Glutamatergic neuron (in vitro differentiated cells): ENCODE measurements around the gene USP36. TPM values are rescaled to one million over a fixed set of nuclear protein-coding genes. Genes with fewer than 3 reads are reported as not detected.

Experiments used
- DNase-seq: peaks from one replicate; pipeline ENCODE4 v3.0.0; 2022
- H3K27ac Mint-ChIP-seq: one replicate; pipeline ENCODE4 v1.8.0; 2020; ENCODE audit warnings: mild to moderate bottlenecking, mixed read lengths, inconsistent platforms; ENCODE audit not compliant: unreplicated experiment
- H3K27me3 Mint-ChIP-seq: one replicate; pipeline ENCODE4 v1.8.0; 2020; ENCODE audit warnings: mild to moderate bottlenecking, moderate library complexity, mixed read lengths, inconsistent platforms; ENCODE audit not compliant: unreplicated experiment
- H3K36me3 Mint-ChIP-seq: one replicate; pipeline ENCODE4 v1.8.0; 2020; ENCODE audit warnings: mild to moderate bottlenecking, mixed read lengths, inconsistent platforms; ENCODE audit not compliant: unreplicated experiment
- H3K4me1 Mint-ChIP-seq: one replicate; pipeline ENCODE4 v1.8.0; 2020; ENCODE audit warnings: mild to moderate bottlenecking, low read depth, mixed read lengths, inconsistent platforms; ENCODE audit not compliant: unreplicated experiment
- H3K4me3 Mint-ChIP-seq: one replicate; pipeline ENCODE4 v1.8.0; 2020; ENCODE audit warnings: mild to moderate bottlenecking, mixed read lengths, inconsistent platforms; ENCODE audit not compliant: unreplicated experiment
- H3K9me3 Mint-ChIP-seq: one replicate; pipeline ENCODE4 v1.8.0; 2020; ENCODE audit warnings: mild to moderate bottlenecking, moderate library complexity, mixed read lengths, inconsistent platforms; ENCODE audit not compliant: unreplicated experiment
- CTCF ChIP-seq: fragments of 200-600 bp; sonication (generic); IDR thresholded peaks from one replicate; pipeline ENCODE4 v1.5.0; 2021; ENCODE audit not compliant: partially characterized antibody, unreplicated experiment
- total RNA-seq: library from RNA; stranded (reverse); fragmentation: NEBNext Ultra II Directional; extraction: Animal tissue kit (Norgen Biotek cat#: 25700); gene quantifications from one replicate; pipeline ENCODE4 v1.2.1, GENCODE V29; 2021; ENCODE audit not compliant: unreplicated experiment

Gene USP36
- total RNA-seq, 1 donor from 2014 or later = 45.3 TPM

DNA sequence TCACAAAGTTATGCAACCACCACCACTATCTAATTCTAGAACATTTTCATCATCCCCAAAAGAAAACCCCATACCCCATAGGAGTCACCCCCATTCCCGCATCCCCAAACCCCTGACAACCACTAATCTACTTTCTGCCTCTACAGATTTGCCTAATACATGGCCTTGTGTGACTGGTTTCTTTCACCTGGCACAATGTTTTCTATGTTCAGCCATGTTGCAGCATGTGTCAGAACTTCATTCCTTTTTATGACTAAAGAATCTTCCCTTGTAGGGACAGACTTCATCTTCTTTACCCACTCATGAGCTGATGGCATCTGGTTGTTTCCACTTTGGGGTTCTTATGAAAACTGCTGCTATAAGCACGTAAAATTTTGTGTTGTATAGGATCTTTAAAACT lies 93.1 kb downstream of the USP36 start:
- TF ChIP-seq CTCF = no peak

DNA sequence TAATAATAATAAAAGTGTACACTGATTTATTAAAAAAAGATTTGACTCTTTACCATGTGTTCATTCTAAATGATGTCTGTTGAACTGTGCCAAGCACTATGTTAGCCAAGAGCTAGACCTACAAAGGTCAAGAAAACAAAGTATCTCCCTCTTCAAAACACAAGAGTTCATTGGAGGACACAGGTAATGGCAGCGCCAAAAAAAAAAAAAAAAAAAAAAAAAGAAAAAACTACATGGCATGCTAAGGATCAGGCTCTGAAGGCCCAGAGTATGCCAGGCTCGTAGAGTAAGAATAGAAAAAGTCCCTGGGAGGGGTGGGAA lies 93.7 kb downstream of the USP36 start:
- no peak for DNase-seq
- H3K4me3 Mint-ChIP-seq = no peak overlapping the region
- H3K9me3 Mint-ChIP-seq = peaks cover 1% of the 10 kb centered on the region
- no peak overlapping the region for H3K27ac Mint-ChIP-seq
- no peak for TF ChIP-seq CTCF
- H3K27me3 Mint-ChIP-seq = no peaks in the 10 kb centered on the region
- peaks cover 14% of the 10 kb centered on the region for H3K4me1 Mint-ChIP-seq
- no peaks in the 10 kb centered on the region for H3K36me3 Mint-ChIP-seq

More for the DNA sequence above, 93.1 kb downstream of the USP36 start:
- H3K4me3 Mint-ChIP-seq = no peak overlapping the region
- no peak for DNase-seq
- H3K9me3 Mint-ChIP-seq = peaks cover 1% of the 10 kb centered on the region
- H3K27ac Mint-ChIP-seq = no peak overlapping the region
- no peaks in the 10 kb centered on the region for H3K36me3 Mint-ChIP-seq
- H3K4me1 Mint-ChIP-seq = peaks cover 14% of the 10 kb centered on the region
- no peaks in the 10 kb centered on the region for H3K27me3 Mint-ChIP-seq

DNA sequence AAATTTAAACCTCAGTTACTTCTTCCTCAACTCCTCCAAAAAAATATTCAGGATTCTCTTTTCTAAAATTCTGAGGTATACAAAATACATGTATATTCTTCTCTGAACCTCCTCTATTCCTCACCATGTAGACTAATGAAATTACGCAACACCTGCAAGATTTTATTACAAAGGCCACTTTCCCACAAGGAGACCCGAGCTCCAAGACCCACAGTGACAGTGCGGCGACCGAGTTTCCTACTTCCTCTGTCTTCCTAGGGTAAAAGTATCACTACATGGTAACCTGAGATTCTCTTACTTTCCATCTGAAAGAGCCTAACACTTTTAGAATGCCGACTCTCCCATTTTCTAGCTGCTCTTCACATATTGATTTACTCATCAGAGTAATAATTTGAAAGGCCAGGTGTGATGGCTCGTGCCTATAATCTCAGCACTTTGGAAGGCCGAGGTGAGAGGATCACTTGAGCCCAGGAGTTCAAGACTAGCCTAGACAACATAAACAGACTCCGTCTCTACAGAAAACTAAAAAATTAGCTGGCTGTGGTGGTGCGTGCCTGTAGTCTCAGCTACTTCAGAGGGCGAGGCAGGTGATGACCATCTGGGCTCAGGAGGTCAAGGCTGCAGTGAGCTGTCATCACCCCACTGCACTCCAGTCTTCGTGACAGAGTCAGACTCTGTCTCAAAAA lies 94.2 kb downstream of the USP36 start:
- Mint-ChIP-seq H3K4me1 (peaks cover 14% of the 10 kb centered on the region), H3K9me3 (no peaks in the 10 kb centered on the region), H3K27ac (no peak overlapping the region), H3K36me3 (no peaks in the 10 kb centered on the region), H3K27me3 (no peaks in the 10 kb centered on the region), H3K4me3 (no peak overlapping the region)
- no peak for DNase-seq
- TF ChIP-seq CTCF = no peak

Other genes with a start within 250 kb of the USP36 start
- 57.2 TPM for gene CYTH1, start 58.5 kb downstream of the USP36 start, total RNA-seq
- gene CEP295NL, start 62.4 kb upstream of the USP36 start, total RNA-seq = 6.4 TPM
- 121 TPM for gene TIMP2, start 84.6 kb upstream of the USP36 start, total RNA-seq
- gene LGALS3BP, start 139.1 kb upstream of the USP36 start, total RNA-seq = 30.3 TPM
- gene CANT1, start 168.9 kb upstream of the USP36 start, total RNA-seq = 33.3 TPM
- 0.15 TPM for gene C1QTNF1, start 183.4 kb upstream of the USP36 start, total RNA-seq
- gene ENGASE, start 234.0 kb upstream of the USP36 start, total RNA-seq = 51.5 TPM